ENCODE data around the gene CXXC4.

Gene CXXC4

DNA sequence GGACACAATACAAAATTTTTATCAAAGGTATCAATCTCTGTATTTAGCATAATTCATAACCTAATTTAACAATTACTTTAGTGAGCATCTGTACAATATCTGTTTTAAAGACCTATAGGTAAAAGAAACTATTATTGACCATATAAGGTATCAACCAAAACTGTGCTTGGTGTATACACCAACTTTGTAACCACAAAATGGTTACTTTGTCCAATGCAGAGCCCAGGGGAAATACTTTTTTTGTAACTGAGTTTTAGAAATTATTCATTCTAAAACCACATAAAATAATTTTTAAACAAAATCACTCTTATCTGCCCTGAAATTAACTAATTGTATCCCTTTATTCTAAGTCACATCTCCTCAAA, 5.0 kb downstream of the CXXC4 start:
- FAIRE-seq, result no peak

DNA sequence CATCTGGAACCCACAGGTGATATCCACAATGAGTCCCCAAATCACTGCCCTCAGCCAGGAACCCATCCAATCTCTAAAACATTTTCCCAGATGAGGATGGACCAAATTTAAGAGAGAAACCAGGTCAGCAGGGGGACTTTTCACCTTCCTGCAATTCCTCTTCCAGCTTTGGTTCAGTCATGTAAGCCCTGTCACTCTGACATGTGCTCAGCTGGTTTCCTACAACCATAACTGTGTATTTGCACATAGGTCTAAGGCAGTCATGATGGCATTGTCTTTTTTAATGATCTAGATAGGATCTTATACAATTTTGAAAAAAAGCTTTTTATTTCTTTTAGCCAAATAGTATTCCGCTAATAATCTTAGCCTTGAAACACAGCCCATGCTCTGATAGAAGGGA, 6.5 kb downstream of the CXXC4 start:
- DNase-seq (ENCODE audit: low spot score) (no peak), FAIRE-seq (no peak)

More for the DNA sequence above, 5.0 kb downstream of the CXXC4 start:
- no peak for DNase-seq (ENCODE audit: low spot score)

DNA sequence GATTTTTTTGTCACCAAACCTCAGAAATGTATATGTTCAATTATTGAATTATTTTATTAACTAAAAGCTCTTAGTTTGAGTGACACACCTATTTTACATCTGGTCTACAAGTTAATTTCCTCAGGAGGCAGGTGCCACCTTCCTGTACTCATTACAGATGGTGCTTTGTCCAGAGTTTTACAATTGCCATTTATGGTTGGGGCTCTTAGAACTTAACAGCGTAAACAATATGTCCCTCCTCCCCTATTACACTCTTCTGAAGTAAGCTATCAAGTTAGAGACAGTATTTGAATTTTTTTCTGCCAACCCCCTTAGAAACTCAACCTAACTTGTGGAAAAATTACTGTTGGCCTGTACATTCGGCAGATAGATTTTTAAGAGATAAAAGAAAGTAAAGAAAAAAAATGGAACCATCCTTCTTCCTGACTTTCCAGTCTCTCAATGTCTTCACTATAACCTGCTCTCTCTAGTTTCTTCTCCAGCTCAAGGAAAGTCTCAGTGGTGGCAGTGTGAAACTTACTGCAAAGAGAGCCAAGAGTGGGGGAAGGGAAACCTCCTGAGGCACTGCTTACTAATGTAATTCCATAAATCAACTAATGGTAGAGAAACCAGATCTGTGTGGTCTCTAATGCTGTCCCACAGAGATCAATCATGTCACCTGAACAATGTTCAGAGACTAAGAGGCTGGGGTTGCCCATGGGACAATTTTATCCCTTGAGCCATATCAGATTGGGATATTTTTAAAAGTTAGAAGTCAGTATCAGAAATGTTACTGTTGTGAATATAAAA, 7.8 kb downstream of the CXXC4 start:
- FAIRE-seq, result no peak

DNA sequence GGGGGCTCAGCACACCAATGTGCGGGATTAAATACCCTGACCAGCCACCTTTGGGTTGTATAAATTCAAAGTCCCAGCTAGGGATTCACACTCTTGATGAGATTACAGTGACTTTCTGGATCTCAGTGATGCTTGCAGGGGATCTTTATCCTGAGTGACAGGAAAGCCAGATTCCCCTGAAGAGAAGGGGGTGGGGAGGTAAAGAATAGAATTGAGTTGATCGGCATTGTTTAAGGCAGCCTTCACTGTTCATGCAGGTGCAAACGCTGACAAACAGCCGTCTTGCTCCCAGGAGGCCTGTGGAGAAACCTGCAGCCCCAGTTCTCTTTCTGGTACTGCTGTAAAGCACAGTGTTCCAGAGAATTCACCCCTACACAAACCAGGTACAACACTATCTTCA, 19.0 kb downstream of the CXXC4 start:
- DNase-seq (ENCODE audit: low spot score), result no peak
- no peak for FAIRE-seq

More for the DNA sequence above, 7.8 kb downstream of the CXXC4 start:
- DNase-seq (ENCODE audit: low spot score), result no peak

DNA sequence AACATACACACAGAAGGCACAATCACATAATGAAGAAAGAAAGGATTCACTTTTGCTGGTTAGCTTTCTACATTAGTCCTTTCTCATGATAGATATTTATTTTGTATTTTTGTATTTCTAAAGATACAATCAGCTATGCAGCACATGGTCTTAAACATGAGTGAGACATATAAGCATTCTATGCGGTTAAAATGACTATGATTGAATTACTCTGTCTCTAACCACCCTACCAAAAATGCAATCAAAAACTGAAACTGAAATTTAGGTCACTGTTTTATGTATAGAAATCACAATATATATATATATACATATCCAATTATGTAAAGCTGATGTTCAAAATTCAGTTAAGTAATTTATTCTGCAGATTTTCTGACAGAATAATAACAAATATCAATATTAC, 21.9 kb downstream of the CXXC4 start:
- DNase-seq (ENCODE audit: low spot score) (no peak), FAIRE-seq (no peak)

DNA sequence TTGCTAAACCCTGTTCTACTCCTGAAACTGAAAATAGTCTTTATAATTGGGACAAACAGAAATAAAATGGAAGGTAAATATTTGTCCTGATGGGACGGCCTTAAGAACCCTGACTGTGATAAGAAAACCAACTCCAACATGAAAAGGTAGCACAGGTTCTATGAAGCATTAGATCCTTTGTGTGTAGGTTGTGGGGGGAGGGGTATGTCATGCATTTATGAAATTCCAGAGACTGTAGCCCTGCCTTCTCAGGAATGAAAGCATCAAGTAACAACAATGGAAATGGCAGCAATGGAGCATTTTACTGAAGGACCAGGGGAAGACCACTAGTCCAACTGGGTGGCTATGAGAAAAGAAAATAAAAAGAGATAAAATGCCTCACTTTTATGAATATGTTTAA, 23.9 kb downstream of the CXXC4 start:
- FAIRE-seq, result no peak
- no peak for DNase-seq (ENCODE audit: low spot score)

DNA sequence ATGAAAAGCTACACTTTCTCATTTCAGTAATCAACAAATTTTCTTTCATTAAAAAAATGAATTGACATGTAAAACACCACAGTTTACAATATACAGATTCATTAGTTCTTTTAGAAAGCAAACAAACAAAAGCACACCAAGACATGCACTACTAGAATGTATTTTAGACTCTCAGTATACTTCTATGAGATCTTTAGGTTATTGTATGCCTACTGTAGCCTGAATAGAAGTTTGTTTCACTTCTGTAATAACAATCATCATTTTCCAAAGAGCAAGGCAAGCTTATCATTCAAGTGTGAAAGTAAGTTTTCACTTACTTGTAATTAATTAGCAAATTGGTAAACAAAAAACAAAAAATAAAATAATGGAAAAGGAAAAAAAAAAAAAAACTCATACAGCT, 24.9 kb downstream of the CXXC4 start:
- no peak for DNase-seq (ENCODE audit: low spot score)
- FAIRE-seq, result no peak

DNA sequence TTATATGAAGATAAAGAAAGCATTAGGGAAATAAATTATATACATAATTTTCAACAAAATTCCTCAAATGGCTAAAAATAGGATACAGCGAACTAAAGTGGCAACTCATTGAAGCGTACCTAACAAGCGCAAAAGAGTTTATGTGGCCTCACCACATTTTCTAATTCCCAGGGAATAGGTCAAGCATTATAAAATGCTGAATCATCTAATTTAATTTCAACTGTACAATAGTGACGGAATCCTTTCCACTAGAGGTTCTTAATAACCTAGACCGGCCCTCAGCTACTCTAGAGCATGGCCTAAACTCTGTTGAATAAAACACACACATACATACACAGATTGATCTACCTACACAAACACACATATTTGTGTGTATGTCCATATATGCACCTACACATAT, 29.1 kb downstream of the CXXC4 start:
- DNase-seq (ENCODE audit: low spot score), result no peak
- no peak for FAIRE-seq

DNA sequence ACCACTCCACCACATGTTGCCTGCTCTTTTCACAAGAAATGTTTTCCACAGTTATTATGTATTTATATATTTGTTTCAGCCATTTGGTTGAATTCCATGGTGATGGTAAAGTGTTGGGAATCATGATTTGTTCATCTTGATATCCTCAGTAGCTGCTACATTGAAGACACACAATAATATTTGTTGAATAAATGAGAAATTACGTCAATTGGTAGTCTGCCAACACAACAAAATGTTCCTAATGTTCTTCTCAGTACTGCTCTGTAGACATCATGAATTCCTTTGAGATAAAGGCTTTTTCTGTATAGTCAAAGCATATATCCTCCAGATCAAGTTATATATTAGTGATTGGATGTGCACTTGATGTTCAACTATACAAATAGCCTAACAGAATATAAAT, 29.5 kb downstream of the CXXC4 start:
- FAIRE-seq (no peak), DNase-seq (ENCODE audit: low spot score) (no peak)

DNA sequence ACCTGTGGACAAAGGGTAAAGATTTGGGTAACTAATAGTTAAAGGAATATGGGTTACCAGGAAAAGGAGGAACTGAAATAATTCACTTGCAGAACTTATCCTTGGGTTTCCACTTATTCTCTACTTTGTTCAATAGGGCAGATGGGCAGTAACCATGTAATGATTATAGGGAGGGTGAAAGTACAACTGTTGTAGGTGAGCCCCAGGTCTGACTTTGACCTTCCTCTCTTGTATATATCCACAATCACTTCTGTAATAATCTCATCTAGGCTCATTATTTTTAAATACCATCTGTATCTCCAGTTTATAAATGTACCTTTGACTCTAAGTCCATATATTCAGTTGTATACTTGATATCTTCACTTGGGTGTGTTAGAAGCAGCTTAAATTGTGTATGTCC, 32.1 kb downstream of the CXXC4 start:
- DNase-seq (ENCODE audit: low spot score) (no peak), FAIRE-seq (no peak)

DNA sequence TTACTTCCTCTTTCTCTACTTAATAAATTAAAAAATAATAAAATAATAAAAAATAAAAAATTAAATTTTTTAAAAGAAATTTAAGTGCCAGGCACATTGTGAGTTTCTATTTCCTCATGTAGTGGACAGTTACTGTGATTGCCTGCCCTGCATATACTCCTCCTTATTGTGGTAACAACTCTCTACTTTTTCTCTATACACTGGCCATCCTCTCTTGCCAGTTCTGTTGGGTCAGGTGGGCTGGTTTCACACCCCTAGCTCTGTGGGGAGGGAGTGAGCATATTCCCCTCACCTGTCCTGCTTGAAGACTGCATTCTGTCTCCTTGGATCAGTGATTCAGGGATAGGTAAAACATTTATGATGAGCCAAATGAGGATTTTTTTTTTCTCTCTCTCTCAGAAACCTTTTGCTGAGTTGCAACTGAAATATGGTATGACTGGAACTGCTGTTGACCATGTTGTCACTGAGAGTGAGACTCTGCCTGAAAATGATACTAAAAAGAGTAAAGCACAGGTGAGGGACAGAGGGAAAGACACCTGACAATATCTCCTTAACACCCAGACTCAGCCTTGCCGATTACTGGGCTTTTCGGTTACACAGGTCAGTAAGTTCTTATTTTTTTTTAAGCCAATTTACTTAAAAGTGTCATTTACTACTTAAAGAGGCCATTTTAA, 37.2 kb downstream of the CXXC4 start:
- FAIRE-seq, result no peak
- DNase-seq (ENCODE audit: low spot score), result no peak

DNA sequence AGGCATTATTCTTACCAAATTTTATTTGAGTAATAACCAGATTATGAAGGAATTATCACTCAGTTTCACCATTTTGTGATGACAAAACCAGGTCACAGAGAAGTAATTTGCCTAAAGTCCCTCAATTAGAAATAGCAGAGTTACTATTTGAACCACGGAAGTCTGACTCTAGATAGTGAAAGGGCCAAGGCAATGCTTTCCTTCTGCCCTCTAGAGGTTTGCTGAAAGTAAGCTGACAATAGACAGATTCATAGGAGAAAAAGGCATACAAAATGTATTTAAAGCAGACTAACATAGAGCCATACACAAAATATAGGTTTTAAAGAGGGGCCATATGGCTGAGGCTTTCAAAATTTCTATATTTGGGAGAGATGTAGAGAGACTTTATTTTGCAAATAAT, 43.1 kb downstream of the CXXC4 start:
- no peak for FAIRE-seq

DNA sequence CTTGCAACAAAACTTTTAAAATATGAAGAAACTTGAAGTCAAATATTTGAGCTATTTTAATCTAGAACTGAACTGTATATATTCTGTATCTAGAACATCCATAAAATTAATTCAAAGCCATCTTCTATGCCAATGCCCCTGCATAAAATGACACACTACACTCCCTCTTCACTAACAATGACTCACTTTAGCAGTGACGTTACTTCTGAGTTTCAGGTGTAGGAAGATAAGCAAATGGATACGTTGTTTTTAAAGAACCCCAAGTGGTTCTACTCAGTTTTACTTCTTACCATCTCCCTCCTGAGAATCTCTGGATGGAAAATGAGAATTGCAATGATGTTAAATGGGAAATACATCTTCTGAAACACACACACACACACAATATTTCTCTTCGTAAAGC, 45.2 kb downstream of the CXXC4 start:
- FAIRE-seq (no peak), DNase-seq (ENCODE audit: low spot score) (no peak)

More for the DNA sequence above, 43.1 kb downstream of the CXXC4 start:
- no peak for DNase-seq (ENCODE audit: low spot score)

DNA sequence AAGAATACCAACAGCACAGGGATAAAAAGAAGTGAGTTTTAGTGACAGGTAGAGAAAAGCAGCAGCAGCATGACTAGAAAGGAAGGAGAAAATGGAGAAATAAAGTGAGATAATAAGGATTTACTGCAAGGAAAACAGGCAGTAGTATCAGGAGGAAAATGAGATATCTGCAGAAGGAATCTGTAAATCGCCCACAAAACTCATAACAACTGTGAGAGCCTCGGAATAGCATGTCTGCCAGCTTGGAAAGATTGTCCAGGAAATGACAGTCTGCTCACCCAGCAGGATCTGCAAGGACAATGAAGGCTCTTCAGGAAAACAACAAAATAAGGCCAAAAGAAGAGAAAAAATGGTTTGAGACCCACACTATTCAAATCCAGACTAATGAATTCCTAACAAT, 47.4 kb downstream of the CXXC4 start:
- no peak for DNase-seq (ENCODE audit: low spot score)
- FAIRE-seq, result no peak

DNA sequence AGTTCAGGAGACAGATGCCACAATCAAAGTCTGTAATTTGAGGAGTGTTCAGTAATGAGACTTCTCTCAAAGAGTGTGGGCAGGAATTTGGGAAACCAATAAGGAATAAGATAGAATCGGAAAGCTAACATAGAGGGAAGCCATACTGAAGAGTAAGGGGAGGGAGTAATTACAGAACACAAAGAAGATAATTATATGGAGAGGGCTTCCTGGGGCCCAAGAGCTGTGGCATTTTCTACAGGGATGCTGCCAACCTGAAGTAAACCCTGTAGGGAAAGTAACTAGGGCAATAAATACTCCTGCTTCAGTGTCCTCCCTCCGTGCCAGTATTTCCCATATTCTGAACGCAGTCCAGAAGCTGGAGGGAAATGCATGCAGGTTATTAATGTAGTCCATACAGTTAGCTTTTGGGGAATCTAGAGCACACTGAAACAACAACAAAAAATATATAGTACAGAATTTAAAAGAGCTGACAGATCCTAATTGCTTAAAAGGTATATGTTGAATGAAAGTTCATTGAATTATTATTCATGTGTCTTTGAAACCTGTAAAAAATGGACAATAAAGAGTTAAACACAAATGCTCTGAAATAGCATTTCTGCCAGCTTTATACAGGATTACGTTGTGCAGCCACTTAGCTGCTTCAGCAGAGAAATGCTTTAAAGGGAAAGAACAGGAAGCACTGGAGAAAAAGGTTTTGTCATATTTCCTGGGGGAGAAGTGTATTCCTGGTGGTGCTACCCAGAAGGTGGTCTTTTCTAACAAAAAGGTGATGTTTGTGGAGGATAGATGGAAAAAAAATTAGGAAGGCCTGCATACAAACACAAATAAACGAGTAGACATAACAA, 48.0 kb downstream of the CXXC4 start:
- no peak for FAIRE-seq
- DNase-seq (ENCODE audit: low spot score), result no peak

DNA sequence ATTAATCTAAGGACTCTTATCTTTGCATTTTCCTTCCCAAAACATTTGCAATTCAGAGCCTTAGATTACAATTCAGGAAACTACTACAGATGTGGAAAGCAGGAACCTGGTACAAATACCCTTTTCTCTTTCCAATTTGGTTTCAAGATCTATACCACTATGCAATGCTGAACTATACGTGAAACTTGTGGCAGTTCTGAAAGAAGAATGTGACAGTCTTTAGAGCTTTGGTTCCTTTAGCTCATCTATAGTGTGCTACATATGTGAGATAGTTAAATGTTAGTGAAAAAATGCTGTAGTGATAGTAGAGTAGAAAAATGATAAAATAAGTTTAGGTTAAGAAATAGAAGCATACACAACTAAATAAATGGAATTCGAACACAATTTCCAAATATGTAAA, 50.0 kb downstream of the CXXC4 start:
- DNase-seq (ENCODE audit: low spot score) (no peak), FAIRE-seq (no peak)

DNA sequence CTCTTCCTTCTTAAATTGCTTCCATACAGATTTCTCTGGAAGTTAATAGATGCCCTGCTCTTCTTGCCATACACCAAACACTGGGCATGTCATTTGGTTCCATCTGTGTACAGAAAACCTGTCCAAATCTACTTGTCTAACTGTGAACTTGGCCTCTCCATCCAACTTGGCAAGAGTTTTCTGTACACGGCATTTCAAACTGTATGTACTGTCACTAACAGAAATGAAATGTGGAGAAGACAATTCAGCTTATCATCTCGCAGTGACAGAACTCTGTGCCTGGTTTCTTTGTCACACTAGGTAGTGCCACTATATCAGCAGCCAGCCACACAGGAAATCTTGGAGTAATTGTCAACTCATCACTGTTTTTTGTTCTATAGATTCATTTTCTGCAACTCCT, 58.2 kb downstream of the CXXC4 start:
- FAIRE-seq, result no peak
- DNase-seq (ENCODE audit: low spot score), result no peak

DNA sequence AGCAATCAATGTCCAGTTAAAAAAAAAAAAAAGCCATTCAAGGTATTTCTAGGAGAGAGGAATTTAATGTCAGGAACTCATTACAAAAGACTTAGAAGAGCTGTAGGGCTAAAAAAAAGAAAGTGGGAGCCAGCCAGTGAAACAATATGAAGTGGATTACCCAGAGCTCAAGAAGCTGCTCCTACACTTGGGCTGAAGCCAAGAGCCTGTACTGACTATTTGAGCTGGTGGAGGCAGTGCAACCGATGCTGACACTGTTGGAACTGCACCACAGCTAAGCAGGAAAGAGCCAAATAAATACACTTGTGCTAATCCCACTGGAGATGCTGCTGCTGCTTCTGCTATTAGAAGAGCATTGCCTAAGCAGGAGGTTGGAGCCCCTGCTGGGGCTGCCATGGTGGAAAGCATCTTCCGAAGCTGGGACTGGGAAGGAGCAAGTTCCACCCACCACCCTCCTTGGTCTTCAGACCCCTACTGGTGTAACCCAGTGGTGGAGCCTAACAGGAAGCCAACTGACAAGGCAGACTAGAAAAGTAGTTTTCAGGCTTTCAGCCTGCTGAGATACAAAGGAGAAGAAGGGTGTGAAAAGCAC, 65.4 kb downstream of the CXXC4 start:
- no peak for DNase-seq (ENCODE audit: low spot score)
- no peak for FAIRE-seq

DNA sequence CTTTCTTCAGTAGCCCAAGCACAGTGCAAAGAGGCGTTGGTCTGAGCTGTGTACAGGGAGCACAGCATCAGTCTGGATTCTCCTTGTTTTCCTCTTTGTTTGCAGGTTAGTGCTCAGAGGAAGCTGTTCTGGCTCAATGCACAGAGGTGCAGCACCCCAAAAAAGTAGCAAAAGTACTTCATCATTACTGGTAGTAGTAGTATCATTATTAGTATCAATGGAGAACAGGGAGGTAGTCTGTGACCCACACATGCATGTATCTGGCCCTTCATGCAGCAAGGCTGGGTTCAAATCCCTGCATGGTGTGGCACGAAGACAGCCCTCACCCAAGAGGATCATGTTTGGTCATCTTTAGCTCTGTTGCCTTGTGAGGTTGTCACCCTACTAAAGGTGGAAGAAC, 68.7 kb downstream of the CXXC4 start:
- DNase-seq (ENCODE audit: low spot score), result no peak
- FAIRE-seq, result no peak

DNA sequence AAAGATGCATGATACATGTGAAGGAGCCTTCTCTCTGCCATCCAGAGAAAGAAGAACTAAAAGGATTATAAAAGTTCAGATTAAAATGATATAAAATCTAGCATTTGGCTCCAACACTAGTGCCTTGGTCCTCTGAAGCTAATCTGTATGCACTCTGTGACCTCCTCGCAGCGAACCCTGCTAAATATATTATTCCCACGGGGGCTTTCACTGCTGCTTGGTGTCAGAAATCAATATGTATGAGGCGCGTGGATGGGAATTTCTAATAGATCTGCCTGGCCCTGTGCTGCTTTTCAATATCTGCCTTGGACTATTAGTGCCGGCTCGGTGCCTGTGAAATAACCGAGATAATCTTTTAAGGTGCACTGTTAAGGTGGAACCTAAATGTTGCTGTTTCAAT, 69.7 kb downstream of the CXXC4 start:
- no peak for DNase-seq (ENCODE audit: low spot score)

DNA sequence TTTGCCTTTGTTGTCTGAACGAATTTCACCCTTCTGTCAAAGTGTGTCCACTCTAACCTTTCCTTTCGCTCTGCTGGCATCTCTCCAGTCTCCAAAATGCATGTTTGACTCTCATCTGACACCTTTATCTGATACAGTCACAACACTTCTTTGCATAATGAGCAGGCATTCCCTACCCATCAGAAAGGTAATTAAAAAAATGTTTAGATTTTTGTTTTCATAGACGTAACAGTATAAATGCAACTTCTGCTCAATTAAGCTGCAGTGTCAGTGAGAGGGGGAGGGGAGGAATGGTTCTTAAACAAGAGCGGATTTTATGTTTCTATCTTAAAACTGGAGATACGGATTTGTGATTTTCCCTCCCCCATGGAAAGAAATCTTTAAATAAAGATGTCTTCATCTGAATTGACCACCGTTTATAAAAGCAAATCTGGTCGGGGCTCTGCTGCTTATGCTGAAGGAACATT, 70.2 kb downstream of the CXXC4 start:
- DNase-seq (ENCODE audit: low spot score), result peak; percentile 13
- FAIRE-seq, result no peak

More for the DNA sequence above, 69.7 kb downstream of the CXXC4 start:
- no peak for FAIRE-seq

DNA sequence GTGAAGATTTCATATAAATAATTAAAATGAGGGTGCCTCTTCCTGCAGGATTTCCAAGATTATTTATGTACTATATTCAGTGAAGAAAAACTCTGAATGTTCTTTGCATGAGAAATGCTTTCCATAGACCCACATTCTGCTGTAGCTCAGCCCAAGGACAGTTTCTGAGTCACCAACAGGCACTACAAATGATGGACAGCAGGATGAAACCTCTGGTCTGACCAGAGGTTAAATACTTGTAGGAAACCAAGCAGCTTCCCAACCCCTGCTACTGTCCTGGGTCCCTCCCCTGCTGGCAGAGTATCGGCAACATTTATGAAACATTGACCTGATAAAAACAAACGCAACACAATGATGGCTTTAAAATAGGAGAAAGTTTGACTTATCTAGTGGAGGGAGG, 73.1 kb downstream of the CXXC4 start:
- FAIRE-seq (no peak), DNase-seq (ENCODE audit: low spot score) (peak; percentile 3)
